Fibroblast of villous mesenchyme (primary cell): ENCODE data around the gene GART. TPM values are rescaled to one million over a fixed set of nuclear protein-coding genes. Genes with fewer than 3 reads are reported as not detected.

ENCODE experiments used
- DNase-seq: peaks from one replicate; pipeline ENCODE4 v3.0.0-alpha.2; 2010; ENCODE audit warnings: low read depth
- H3K4me3 ChIP-seq: 2 replicates; pipeline ENCODE4 v1.5.1; 2011; ENCODE audit warnings: low read depth, mild to moderate bottlenecking, low read length
- CTCF ChIP-seq: IDR thresholded peaks from 2 replicates; pipeline ENCODE4 v1.5.1; 2012; ENCODE audit warnings: low read depth, mild to moderate bottlenecking, low read length; ENCODE audit not compliant: insufficient read depth
- total RNA-seq: library from RNA; depleted of rRNA; stranded (reverse); fragments of >200 nt; gene quantifications from 2 replicates; pipeline ENCODE4 v1.2.3, GENCODE V29; 2012

The GART gene
- total RNA-seq, 1 donor = 109 TPM

- H3K4me3 ChIP-seq = no peak overlapping the region
- TF ChIP-seq CTCF = no peak
- DNase-seq = no peak
These were observed 20.5 kb upstream of the GART start for GRCh38 chr21:33562389-33562788.

- no peak overlapping the region for H3K4me3 ChIP-seq
- TF ChIP-seq CTCF = no peak
- no peak for DNase-seq
These were observed 19.5 kb upstream of the GART start for GRCh38 chr21:33561373-33561772.

GRCh38 chr21:33560965-33561364 is 19.0 kb upstream of the GART start:
- DNase-seq = no peak
- no peak for TF ChIP-seq CTCF

GRCh38 chr21:33559813-33560212 is 17.9 kb upstream of the GART start:
- no peak for TF ChIP-seq CTCF
- H3K4me3 ChIP-seq = no peak overlapping the region
- DNase-seq = no peak

More at GRCh38 chr21:33560965-33561364, 19.0 kb upstream of the GART start:
- no peak overlapping the region for H3K4me3 ChIP-seq

- no peak overlapping the region for H3K4me3 ChIP-seq
- DNase-seq = peak; percentile 68
- TF ChIP-seq CTCF = no peak
These were observed 17.0 kb upstream of the GART start for GRCh38 chr21:33558777-33559421.

GRCh38 chr21:33557447-33557846 is 15.5 kb upstream of the GART start:
- no peak for TF ChIP-seq CTCF
- DNase-seq = no peak
- H3K4me3 ChIP-seq = no peak overlapping the region

GRCh38 chr21:33554982-33555344 is 13.0 kb upstream of the GART start:
- no peak overlapping the region for H3K4me3 ChIP-seq
- no peak for TF ChIP-seq CTCF
- no peak for DNase-seq
